Measurements from ENCODE around the gene MRPS15.

DNA sequence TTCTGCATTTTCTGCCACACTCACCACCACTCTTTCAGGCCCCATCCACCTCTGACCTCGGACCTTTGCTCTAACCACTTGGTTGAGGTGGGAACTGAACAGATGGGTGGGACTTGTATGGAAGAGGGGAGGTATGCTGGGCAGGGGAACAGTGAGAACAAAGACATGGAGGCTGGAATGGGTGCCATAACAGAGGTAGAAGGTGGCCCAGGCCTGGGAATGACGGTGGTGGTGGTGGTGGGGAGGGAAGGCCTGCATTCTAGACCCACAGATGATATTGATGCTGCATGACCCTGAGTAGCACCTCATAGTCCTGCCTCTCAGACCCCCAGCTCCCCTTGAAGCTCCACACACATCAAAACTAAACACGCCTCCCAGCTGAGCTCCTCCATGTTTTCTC, 23.7 kb upstream of the MRPS15 start:
- TF ChIP-seq, protein P1, sequence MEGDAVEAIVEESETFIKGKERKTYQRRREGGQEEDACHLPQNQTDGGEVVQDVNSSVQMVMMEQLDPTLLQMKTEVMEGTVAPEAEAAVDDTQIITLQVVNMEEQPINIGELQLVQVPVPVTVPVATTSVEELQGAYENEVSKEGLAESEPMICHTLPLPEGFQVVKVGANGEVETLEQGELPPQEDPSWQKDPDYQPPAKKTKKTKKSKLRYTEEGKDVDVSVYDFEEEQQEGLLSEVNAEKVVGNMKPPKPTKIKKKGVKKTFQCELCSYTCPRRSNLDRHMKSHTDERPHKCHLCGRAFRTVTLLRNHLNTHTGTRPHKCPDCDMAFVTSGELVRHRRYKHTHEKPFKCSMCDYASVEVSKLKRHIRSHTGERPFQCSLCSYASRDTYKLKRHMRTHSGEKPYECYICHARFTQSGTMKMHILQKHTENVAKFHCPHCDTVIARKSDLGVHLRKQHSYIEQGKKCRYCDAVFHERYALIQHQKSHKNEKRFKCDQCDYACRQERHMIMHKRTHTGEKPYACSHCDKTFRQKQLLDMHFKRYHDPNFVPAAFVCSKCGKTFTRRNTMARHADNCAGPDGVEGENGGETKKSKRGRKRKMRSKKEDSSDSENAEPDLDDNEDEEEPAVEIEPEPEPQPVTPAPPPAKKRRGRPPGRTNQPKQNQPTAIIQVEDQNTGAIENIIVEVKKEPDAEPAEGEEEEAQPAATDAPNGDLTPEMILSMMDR (conservative IDR thresholded peaks at IDR 0.05) = no peak
- TF ChIP-seq ZFX (IDR thresholded peaks at IDR 0.05) = no peak
